NCI-H748 (cell line): Measurements from ENCODE around the gene SNTG2.
A peak's percentile ranks its signal among the peaks of the same experiment; 100 is the strongest.
"Not testable (repeated sequence)": the region's sequence is repeated elsewhere in the genome, so short reads cannot be mapped to it uniquely, and the experiment has no call there.

Source experiments
- DNase-seq: peaks from one replicate; lab custom pipeline; 2025; ENCODE audit not compliant: unreplicated experiment; lab: John Stamatoyannopoulos, UW

Gene SNTG2

DNA sequence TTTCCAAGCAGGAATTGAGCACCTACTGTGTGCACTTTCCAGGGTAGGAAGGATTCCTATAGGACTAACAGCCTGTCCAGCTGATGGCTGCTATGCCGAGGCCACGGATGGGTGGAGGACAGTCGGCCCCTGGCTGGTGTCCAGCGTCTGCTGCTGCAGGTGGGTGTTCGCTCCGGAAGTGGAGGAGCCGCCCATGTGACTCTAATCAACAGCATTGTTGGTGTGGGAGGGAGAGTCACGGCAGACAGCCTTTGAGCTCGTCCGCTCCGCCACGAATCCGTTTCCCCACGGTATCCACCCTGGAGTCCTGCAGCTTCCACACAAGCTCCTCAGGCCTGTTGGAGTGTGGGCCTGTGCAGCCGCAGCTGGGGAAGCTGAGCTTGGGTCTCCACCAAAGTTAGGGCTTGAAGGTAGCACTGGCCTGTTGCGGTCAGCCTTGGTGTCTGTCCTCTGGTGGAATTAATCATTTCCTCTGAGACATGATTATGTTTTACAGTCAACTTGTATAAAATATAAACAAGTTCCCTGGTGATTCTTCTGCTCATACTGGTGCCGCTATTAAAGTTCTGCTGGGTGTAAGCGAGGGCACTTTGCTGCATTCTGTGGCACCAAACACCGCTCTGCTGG, 276.7 kb downstream of the SNTG2 start:
- peak; percentile 92 for DNase-seq

- not testable (repeated sequence) for DNase-seq
Observed at GRCh38 chr2:1229596-1229995, 278.9 kb downstream of the SNTG2 start.

DNA sequence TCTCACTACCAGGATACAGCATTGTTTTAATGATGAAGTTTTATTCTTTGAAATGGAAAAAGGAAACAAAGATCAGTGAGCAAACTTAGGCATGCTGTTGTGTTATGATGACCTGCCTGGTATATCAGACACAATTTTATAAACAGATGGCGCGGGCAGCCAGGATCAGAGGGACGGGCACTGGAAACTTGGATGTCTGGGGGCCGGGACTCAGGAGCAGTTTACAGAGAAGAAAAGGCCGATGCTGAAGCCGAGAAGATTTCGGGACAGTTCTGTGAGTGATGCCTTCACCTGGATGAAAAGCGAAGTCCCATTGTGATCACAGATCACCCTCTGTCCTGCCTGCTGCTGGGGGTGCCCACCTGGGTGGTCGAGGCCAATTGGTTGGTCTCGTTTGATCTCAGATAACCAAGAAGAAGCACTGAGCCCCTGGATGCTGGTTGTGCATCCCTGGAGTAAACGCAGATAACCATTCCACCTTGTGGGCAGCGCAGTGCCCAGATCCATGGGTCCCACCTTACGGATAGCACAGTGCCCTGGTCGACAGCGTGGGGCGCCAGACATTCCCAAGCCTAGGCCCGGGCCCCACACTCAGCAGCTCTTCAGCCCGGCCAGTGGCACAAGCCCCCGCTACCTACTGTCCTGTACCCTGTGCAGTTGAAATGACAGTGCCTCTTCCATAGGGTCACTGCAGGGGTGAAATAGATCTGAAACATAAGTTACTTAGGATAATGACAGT, 279.7 kb downstream of the SNTG2 start:
- no peak for DNase-seq

GRCh38 chr2:1231466-1232063, 280.9 kb downstream of the SNTG2 start:
- peak; percentile 98 for DNase-seq

DNA sequence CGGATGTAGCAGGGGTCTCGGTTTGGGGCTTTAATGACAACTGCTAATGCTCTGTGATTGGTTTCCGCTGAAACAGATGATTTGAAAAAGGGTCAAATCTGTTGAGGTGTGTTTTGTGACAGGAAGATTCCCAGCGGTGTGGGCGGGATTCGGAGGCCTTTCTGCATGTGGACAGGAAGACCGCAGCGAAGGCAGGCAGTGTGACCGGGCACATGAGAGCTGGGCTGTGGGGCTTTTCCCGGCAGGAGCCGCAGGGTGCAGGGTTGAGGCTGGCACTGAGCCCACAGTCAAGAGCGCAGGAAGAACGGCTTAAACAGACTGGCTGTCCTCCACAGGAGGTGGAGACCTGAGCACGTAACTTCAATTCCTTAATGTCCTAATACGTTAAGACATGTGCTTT, 282.6 kb downstream of the SNTG2 start:
- DNase-seq = peak; percentile 81

DNA sequence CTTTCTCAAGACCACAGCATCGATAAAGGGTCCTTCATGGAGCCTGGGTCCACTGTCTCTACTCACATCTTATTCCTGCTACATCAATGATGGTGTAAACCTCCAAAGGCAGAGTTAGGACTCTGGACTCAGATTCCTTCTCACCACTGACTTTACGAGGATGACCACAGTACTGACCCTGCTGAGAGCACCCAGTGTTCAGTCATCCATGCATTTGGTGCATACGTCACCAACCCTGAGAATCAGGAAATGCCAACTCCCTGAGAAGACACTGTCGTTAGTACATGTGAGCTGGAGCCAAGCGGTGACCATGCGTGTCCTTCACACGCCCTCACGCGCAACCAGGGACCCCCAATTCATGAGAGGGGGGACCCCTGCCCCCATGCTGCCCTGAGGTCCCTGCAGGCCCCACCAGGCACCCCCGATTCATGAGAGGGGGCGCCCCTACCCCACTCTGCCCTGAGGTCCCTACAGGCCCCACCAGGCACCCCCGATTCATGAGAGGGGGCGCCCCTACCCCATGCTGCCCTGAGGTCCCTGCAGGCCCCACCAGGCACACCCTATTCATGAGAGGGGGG, 284.2 kb downstream of the SNTG2 start:
- no peak for DNase-seq

DNA sequence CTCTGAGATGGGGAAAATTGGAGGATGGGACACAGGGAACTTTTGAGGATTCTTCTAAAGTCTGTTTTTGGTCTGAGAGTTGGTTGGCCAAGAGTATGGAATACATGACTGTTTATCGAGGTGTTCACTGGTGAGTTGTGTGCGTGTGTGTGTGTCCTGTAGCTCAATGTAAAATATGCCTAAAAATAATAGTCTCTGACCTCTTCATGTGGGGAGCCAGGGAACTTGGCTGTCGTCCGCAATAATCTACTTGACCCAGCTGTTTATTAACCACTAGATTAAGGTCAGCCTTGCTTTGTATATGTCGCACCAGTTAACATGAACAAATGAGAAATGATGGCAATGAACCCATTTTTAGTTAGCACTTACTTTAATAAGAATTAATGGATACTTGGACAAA, 285.2 kb downstream of the SNTG2 start:
- DNase-seq = no peak

DNA sequence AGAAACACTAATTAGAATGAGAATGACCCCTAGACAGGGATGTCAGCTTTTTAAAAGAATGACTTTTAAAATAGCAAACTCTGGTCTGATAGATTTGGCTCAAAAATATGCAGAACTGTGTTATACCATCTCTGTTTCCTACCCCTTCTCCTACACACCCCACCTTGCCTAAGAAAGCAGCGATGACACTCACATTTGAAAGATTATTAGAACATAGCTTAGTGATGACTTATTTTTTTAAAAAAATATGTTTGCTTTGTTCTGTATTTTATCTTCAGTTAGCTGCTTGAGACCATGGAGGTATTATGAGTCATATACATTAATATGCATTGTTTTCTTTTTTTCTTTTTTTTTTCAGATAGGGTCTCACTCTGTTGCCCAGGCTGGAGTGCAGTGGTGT, 286.0 kb downstream of the SNTG2 start:
- no peak for DNase-seq

- DNase-seq = no peak
Observed at GRCh38 chr2:1237783-1238182, 287.1 kb downstream of the SNTG2 start.

- no peak for DNase-seq
Observed at GRCh38 chr2:1238598-1239138, 288.0 kb downstream of the SNTG2 start.

DNA sequence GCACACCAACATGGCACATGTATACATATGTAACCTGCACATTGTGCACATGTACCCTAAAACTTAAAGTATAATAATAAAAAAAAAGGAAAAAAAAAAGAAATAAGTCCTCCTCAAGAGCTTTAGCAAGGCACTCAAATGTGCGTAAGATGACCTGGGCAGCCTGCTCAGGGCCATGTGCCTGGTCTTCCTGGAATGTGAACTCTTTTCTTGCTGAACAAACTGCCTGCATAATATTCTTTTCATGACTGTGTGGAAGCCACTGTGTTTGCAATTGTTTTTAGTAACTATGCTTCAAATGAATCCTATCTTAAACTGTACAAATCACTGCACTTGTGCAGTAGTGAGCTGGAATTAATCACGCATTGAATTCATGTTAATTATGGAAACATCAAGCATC, 294.5 kb downstream of the SNTG2 start:
- no peak for DNase-seq

DNA sequence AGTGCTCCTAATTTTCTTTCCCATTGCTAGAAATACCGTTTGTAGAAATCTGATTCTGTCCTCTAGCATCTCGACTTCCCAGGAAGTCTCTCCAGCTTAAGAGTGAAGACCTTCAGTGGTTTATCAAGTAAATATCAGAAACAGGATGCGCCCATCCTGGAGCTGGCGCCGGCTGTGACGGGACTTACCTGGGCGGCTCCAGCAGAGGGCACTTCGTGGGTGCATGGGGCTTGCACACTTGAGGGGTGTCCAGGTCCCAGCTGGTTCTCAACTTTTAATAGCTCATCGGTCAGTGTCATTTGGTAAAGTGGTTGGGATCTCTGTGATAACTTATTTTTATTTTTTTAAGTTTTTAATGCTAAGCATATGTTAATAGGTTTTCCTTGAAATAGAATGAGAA, 295.6 kb downstream of the SNTG2 start:
- no peak for DNase-seq

- DNase-seq = no peak
Observed at GRCh38 chr2:1246991-1247390, 296.3 kb downstream of the SNTG2 start.

GRCh38 chr2:1248187-1248586, 297.5 kb downstream of the SNTG2 start:
- no peak for DNase-seq

- no peak for DNase-seq
Observed at GRCh38 chr2:1249897-1250687, 299.4 kb downstream of the SNTG2 start.

DNA sequence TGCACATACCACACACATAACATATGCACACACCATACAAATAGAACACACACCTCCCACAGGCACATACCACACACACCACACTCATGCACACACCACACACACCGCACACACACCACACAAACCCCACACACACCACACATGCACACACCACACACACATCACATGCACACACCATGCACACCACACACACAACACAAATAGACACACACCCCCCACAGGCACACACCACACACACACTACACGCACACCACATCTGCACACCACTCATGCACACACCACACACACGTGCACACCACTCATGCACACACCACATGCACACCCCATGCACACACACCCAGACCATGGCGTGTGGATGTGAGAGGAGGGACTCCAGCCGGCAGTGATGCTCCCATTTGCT, 300.9 kb downstream of the SNTG2 start:
- no peak for DNase-seq

DNA sequence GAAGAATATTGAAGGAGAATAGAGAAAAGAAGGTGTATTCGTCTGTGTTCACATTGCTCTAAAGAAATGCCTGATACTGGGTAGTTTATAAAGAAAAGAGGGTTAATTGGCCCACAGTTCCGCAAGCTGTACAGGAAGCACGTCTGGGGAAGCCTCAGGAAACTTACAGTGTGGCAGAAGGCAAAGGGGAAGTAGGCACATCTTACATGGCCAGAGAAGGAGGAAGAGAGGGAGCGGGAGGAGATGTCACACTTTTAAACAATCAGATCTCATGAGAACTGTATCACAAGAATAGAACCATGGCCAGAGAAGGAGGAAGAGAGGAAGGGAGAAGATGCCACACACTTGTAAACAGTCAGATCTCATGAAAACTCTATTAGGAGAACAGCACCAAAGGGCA, 303.0 kb downstream of the SNTG2 start:
- no peak for DNase-seq

- no peak for DNase-seq
Observed at GRCh38 chr2:1254662-1255343, 304.2 kb downstream of the SNTG2 start.

GRCh38 chr2:1256632-1257324, 306.1 kb downstream of the SNTG2 start:
- DNase-seq = no peak

DNA sequence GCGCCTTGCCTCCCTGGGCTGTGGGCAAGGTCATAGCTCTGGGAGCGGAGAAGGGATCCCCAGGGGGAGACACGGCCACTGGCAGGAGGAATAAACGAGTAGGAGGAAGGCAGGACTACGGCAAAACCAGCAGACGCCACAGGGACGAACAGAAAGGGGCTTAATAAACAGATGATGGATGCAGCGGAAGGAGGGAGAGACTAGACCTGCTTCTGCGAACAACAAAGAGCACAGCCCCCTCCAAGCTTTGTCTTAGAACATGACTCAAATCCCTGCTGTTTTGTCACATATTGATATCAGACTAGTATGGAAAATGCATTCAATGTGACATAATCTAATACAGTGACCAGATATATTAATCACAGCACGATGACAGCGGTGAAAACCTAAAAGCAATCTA, 306.7 kb downstream of the SNTG2 start:
- no peak for DNase-seq
